GM18499 (cell line): ENCODE results near the gene HES2.
"Not testable (repeated sequence)": the region's sequence is repeated elsewhere in the genome, so short reads cannot be mapped to it uniquely, and the experiment has no call there.

Source experiments
- ATAC-seq: cut with Tn5 transposase; IDR thresholded peaks from one replicate; pipeline ENCODE4 v1.9.1; 2021; ENCODE audit warnings: moderate number of reproducible peaks; ENCODE audit not compliant: insufficient read depth, unreplicated experiment

HES2 gene

GRCh38 chr1:6454856-6455751 lies 35.4 kb upstream of the HES2 start:
- no peak for ATAC-seq

GRCh38 chr1:6453895-6454855 lies 34.5 kb upstream of the HES2 start:
- not testable (repeated sequence) for ATAC-seq

GRCh38 chr1:6450943-6451373 lies 31.2 kb upstream of the HES2 start:
- no peak for ATAC-seq

GRCh38 chr1:6450486-6450885 lies 30.8 kb upstream of the HES2 start:
- not testable (repeated sequence) for ATAC-seq

GRCh38 chr1:6450005-6450450 lies 30.3 kb upstream of the HES2 start:
- no peak for ATAC-seq

- ATAC-seq = no peak
Observed at GRCh38 chr1:6448749-6449631, 29.3 kb upstream of the HES2 start.

GRCh38 chr1:6447818-6448748 lies 28.4 kb upstream of the HES2 start:
- ATAC-seq = no peak

GRCh38 chr1:6447016-6447817 lies 27.5 kb upstream of the HES2 start:
- no peak for ATAC-seq

GRCh38 chr1:6446665-6447015 lies 26.9 kb upstream of the HES2 start:
- no peak for ATAC-seq

GRCh38 chr1:6445929-6446328 lies 26.2 kb upstream of the HES2 start:
- not testable (repeated sequence) for ATAC-seq

- no peak for ATAC-seq
Observed at GRCh38 chr1:6445062-6445763, 25.5 kb upstream of the HES2 start.

GRCh38 chr1:6444377-6444776 lies 24.7 kb upstream of the HES2 start:
- ATAC-seq = no peak

GRCh38 chr1:6443339-6444115 lies 23.8 kb upstream of the HES2 start:
- ATAC-seq = no peak

- no peak for ATAC-seq
Observed at GRCh38 chr1:6441586-6441985, 21.9 kb upstream of the HES2 start.

- no peak for ATAC-seq
Observed at GRCh38 chr1:6440198-6441126, 20.7 kb upstream of the HES2 start.

GRCh38 chr1:6438047-6438525 lies 18.4 kb upstream of the HES2 start:
- ATAC-seq = no peak
